NCI-H345 (cell line): Measurements from ENCODE around the gene ZC3H12D.
"Not testable (repeated sequence)": the region's sequence is repeated elsewhere in the genome, so short reads cannot be mapped to it uniquely, and the experiment has no call there.

Source experiments
- DNase-seq: peaks from one replicate; lab custom pipeline; 2025; lab: John Stamatoyannopoulos, UW

Gene ZC3H12D

GRCh38 chr6:149484733-149485700 lies at the start of gene ZC3H12D:
Gene ZC3H12D (minus strand): TSS chr6:149485014. CDS start chr6:149474543, 10,471 bp downstream.
- no peak for DNase-seq

GRCh38 chr6:149529650-149530049 lies 44.8 kb upstream of the ZC3H12D start:
- no peak for DNase-seq

GRCh38 chr6:149515494-149515893 lies 30.7 kb upstream of the ZC3H12D start:
- no peak for DNase-seq

GRCh38 chr6:149513915-149514314 lies 29.1 kb upstream of the ZC3H12D start:
- DNase-seq, result no peak

GRCh38 chr6:149510793-149511512 lies 26.1 kb upstream of the ZC3H12D start:
- no peak for DNase-seq

- DNase-seq, result no peak
Measured at GRCh38 chr6:149508485-149508884, 23.7 kb upstream of the ZC3H12D start.

GRCh38 chr6:149503872-149504271 lies 19.1 kb upstream of the ZC3H12D start:
- no peak for DNase-seq

GRCh38 chr6:149503276-149503675 lies 18.5 kb upstream of the ZC3H12D start:
- no peak for DNase-seq

- DNase-seq, result no peak
Measured at GRCh38 chr6:149501768-149502167, 17.0 kb upstream of the ZC3H12D start.

- no peak for DNase-seq
Measured at GRCh38 chr6:149501201-149501600, 16.4 kb upstream of the ZC3H12D start.

GRCh38 chr6:149500096-149500495 lies 15.3 kb upstream of the ZC3H12D start:
- DNase-seq, result no peak

GRCh38 chr6:149499066-149499465 lies 14.3 kb upstream of the ZC3H12D start:
- no peak for DNase-seq

- no peak for DNase-seq
Measured at GRCh38 chr6:149497365-149497764, 12.6 kb upstream of the ZC3H12D start.

GRCh38 chr6:149496597-149496996 lies 11.8 kb upstream of the ZC3H12D start:
- DNase-seq, result not testable (repeated sequence)

GRCh38 chr6:149495349-149496016 lies 10.7 kb upstream of the ZC3H12D start:
- DNase-seq, result not testable (repeated sequence)

GRCh38 chr6:149494810-149495209 lies 10.0 kb upstream of the ZC3H12D start:
- DNase-seq, result not testable (repeated sequence)

- DNase-seq, result no peak
Measured at GRCh38 chr6:149493761-149494320, 9.0 kb upstream of the ZC3H12D start.

GRCh38 chr6:149492798-149493343 lies 8.1 kb upstream of the ZC3H12D start:
- no peak for DNase-seq

- DNase-seq, result no peak
Measured at GRCh38 chr6:149489967-149490366, 5.2 kb upstream of the ZC3H12D start.

- DNase-seq, result no peak
Measured at GRCh38 chr6:149488815-149489214, 4.0 kb upstream of the ZC3H12D start.

- no peak for DNase-seq
Measured at GRCh38 chr6:149487316-149487715, 2.5 kb upstream of the ZC3H12D start.
